Endothelial cell of umbilical vein (primary cell): Measurements from ENCODE around the gene TOR1AIP1. TPM values are rescaled to one million over a fixed set of nuclear protein-coding genes. Genes with fewer than 3 reads are reported as not detected.

Experiments
- BruUV-seq: library from RNA; stranded (reverse); fragments of 400-500 nt; replicated peaks from 2 replicates; lab custom pipeline; 2021; lab: Mats Ljungman, UMichigan
- CTCF ChIA-PET: fragments of 300-600, 350-600 bp; sonication (Branson Sonifier 250); formaldehyde crosslinking; loops from one replicate; lab custom pipeline; 2021; ENCODE audit warnings: antibody characterized with exemption, inconsistent platforms; lab: Charles Lee
- POLR2A ChIA-PET: fragments of 300-600, 350-600 bp; sonication (Branson Sonifier 250); formaldehyde crosslinking; loops from one replicate; lab custom pipeline; 2021; ENCODE audit warnings: antibody characterized with exemption, inconsistent platforms; lab: Charles Lee
- DNase-seq: peaks from one replicate; pipeline ENCODE4 v3.0.0-alpha.2; 2011; ENCODE audit warnings: low read depth, low spot score
- FAIRE-seq: peaks from 2 replicates; lab custom pipeline; 2011; peaks lifted over from hg19 to GRCh38; lab: Jason Lieb, UNC
- H2AFZ ChIP-seq: 2 replicates; pipeline ENCODE4 v1.6.0; 2012; ENCODE audit warnings: low read depth, low read length, control low read depth, inconsistent platforms
- H3K27ac ChIP-seq: 2 replicates; pipeline ENCODE4 v1.5.1; 2011; ENCODE audit warnings: low read depth, mild to moderate bottlenecking, control low read depth, low read length, moderate library complexity; ENCODE audit not compliant: insufficient read depth
- H3K27me3 ChIP-seq, 2 experiments: 2 replicates each; pipeline versions ENCODE4 v1.6.0 to v1.6.1; 2011; ENCODE audit warnings: low read length in 2 of 2, mixed read lengths in 1 of 2; ENCODE audit not compliant: control insufficient read depth in 2 of 2, insufficient read depth in 2 of 2
- H3K36me3 ChIP-seq, 2 experiments: 2 replicates in 1 of 2; 3 replicates in 1 of 2; pipeline ENCODE4 v1.5.1; 2011; ENCODE audit warnings: low read length in 2 of 2, mild to moderate bottlenecking in 1 of 2, moderate library complexity in 1 of 2; ENCODE audit not compliant: control insufficient read depth in 2 of 2, insufficient read depth in 2 of 2; ENCODE audit errors: extremely low read depth in 1 of 2
- H3K4me1 ChIP-seq: 3 replicates; pipeline ENCODE4 v1.5.1; 2011; ENCODE audit warnings: mild to moderate bottlenecking, low read length; ENCODE audit not compliant: control insufficient read depth, insufficient read depth; ENCODE audit errors: extremely low read depth
- H3K4me2 ChIP-seq: 2 replicates; pipeline ENCODE4 v1.6.1; 2011; ENCODE audit warnings: low read length, control low read depth, mixed read lengths; ENCODE audit not compliant: insufficient read depth
- H3K4me3 ChIP-seq, 3 experiments: fragments of 200-600 bp in 1 of 3; sonication (generic), shearing (Covaris generic) in 1 of 3; replicated peaks in 1 of 3; 2 replicates each; pipeline ENCODE4 v1.5.1; 2011 to 2016; ENCODE audit warnings: control low read depth in 3 of 3, low read length in 3 of 3, mild to moderate bottlenecking in 2 of 3, inconsistent platforms in 1 of 3, low read depth in 1 of 3, moderate library complexity in 1 of 3; ENCODE audit not compliant: insufficient read depth in 1 of 3
- H3K79me2 ChIP-seq: 2 replicates; pipeline ENCODE4 v1.6.0; 2012; ENCODE audit warnings: low read length, inconsistent platforms; ENCODE audit not compliant: control insufficient read depth, insufficient read depth
- H3K9ac ChIP-seq: replicated peaks from 2 replicates; pipeline ENCODE3; 2011; ENCODE audit warnings: low read length, control low read depth; ENCODE audit not compliant: insufficient read depth; ENCODE audit errors: extremely low read depth
- H3K9me1 ChIP-seq: replicated peaks from 3 replicates; pipeline ENCODE4 v1.6.0; 2011; ENCODE audit warnings: mild to moderate bottlenecking, low read length; ENCODE audit not compliant: control insufficient read depth, insufficient read depth; ENCODE audit errors: extremely low read depth
- H3K9me3 ChIP-seq: replicated peaks from 2 replicates; pipeline ENCODE4 v1.5.1; 2012; ENCODE audit warnings: low read length, inconsistent platforms; ENCODE audit not compliant: control insufficient read depth, insufficient read depth
- H4K20me1 ChIP-seq: replicated peaks from 2 replicates; pipeline ENCODE3; 2011; ENCODE audit warnings: mild to moderate bottlenecking, low read length; ENCODE audit not compliant: control insufficient read depth, insufficient read depth; ENCODE audit errors: extremely low read depth
- EZH2 ChIP-seq: IDR thresholded peaks from 2 replicates; pipeline ENCODE4 v1.6.1; 2012; ENCODE audit warnings: borderline replicate concordance, low read depth, mild to moderate bottlenecking, moderate library complexity, low read length, inconsistent platforms; ENCODE audit not compliant: severe bottlenecking
- FOS ChIP-seq: IDR thresholded peaks from 2 replicates; pipeline ENCODE4 v1.6.1; 2011; ENCODE audit warnings: mild to moderate bottlenecking, low read length, moderate library complexity, borderline replicate concordance; ENCODE audit not compliant: insufficient read depth
- POLR2A ChIP-seq: IDR thresholded peaks from 2 replicates; pipeline ENCODE4 v1.6.1; 2012; ENCODE audit warnings: low read depth, mild to moderate bottlenecking, control low read depth, low read length
- POLR2AphosphoS5 ChIP-seq: IDR thresholded peaks from 2 replicates; pipeline ENCODE4 v1.6.1; 2012; ENCODE audit warnings: low read depth, mild to moderate bottlenecking, control low read depth, low read length, moderate library complexity; ENCODE audit not compliant: insufficient read depth
- dilution Hi-C: fragments of 300-500 bp; cut with MboI; formaldehyde crosslinking; loops from one replicate; pipeline ENCODE4 v1.15.0; 2019; ENCODE audit warnings: low sequenced_read_pairs; ENCODE audit not compliant: extremely low pct_ligation_motif_present
- intact Hi-C: fragments of 100-400 bp; cut with micrococcal nuclease; formaldehyde crosslinking; loops from one replicate; pipeline ENCODE4 v1.10.0; 2022
- polyA plus RNA-seq, 4 experiments: library from polyadenylated mRNA; depleted of rRNA in 3 of 4; stranded (reverse) in 3 of 4; unstranded in 1 of 4; fragments of >200 nt; gene quantifications; 2 replicates each; pipeline versions ENCODE4 v1.2.1 to v1.2.3, GENCODE V29; 2011 to 2012; ENCODE audit warnings: missing spikeins in 1 of 4
- total RNA-seq: library from RNA; stranded (reverse); gene quantifications from 2 replicates; pipeline ENCODE4 v1.2.3, GENCODE V29; 2021

Gene TOR1AIP1
- total and polyA plus RNA-seq, 2 donors (not counting 3 experiments of a cell fraction or from before 2014, with no cell fraction given) = 12.0 to 28.8 TPM

GRCh38 chr1:179968994-179969919, 87.2 kb downstream of the TOR1AIP1 start:
- dilution Hi-C loops = no loop called here
- Histone ChIP-seq H3K4me2 (no peak overlapping the region), H4K20me1 (no peaks in the 10 kb centered on the region), H3K9ac (no peak overlapping the region), H3K9me1 (no peaks in the 10 kb centered on the region), H3K9me3 (no peaks in the 10 kb centered on the region), H3K4me1 (peaks cover 13% of the 10 kb centered on the region), H3K36me3 (peaks cover 0 to 3% of the 10 kb centered on the region in 2 experiments), H3K4me3 (no peak overlapping the region), H2AFZ (no peak overlapping the region), H3K79me2 (peaks cover 59% of the 10 kb centered on the region), H3K27me3 (no peaks in the 10 kb centered on the region), H3K27ac (no peak overlapping the region)
- intact Hi-C loops = no loop called here
- BruUV-seq = no TSS peak
- CTCF ChIA-PET = no interaction called here
- FAIRE-seq (no peak), DNase-seq (no peak)
- TF ChIP-seq POLR2AphosphoS5 = no peak
- TF ChIP-seq FOS = no peak
- TF ChIP-seq EZH2 = no peak
- TF ChIP-seq POLR2A = no peak
- POLR2A ChIA-PET = no interaction called here

Other genes with a start within 250 kb of the TOR1AIP1 start
- not detected in 2 replicates for gene FAM163A, start 139.0 kb upstream of the TOR1AIP1 start, total RNA-seq
- 0.03 TPM in 1 of 2 replicates, not detected in the other for gene FAM163A, start 139.0 kb upstream of the TOR1AIP1 start, polyA plus RNA-seq
- 101 and 102 TPM in 2 replicates for gene TOR1AIP2, start 4.5 kb upstream of the TOR1AIP1 start, total RNA-seq
- 15.5 and 18.6 TPM in 2 replicates for gene TOR1AIP2, start 4.5 kb upstream of the TOR1AIP1 start, polyA plus RNA-seq
- 30.1 and 30.3 TPM in 2 replicates for gene CEP350, start 72.5 kb downstream of the TOR1AIP1 start, total RNA-seq
- 2.7 and 4.8 TPM in 2 replicates for gene CEP350, start 72.5 kb downstream of the TOR1AIP1 start, polyA plus RNA-seq